Glutamatergic neuron (in vitro differentiated cells): ENCODE results near the gene CDK15. TPM values are rescaled to one million over a fixed set of nuclear protein-coding genes. Genes with fewer than 3 reads are reported as not detected.

ENCODE experiments used
- DNase-seq: peaks from one replicate; pipeline ENCODE4 v3.0.0; 2022
- H3K27ac Mint-ChIP-seq: one replicate; pipeline ENCODE4 v1.8.0; 2020; ENCODE audit warnings: mild to moderate bottlenecking, mixed read lengths, inconsistent platforms; ENCODE audit not compliant: unreplicated experiment
- H3K27me3 Mint-ChIP-seq: one replicate; pipeline ENCODE4 v1.8.0; 2020; ENCODE audit warnings: mild to moderate bottlenecking, moderate library complexity, mixed read lengths, inconsistent platforms; ENCODE audit not compliant: unreplicated experiment
- H3K36me3 Mint-ChIP-seq: one replicate; pipeline ENCODE4 v1.8.0; 2020; ENCODE audit warnings: mild to moderate bottlenecking, mixed read lengths, inconsistent platforms; ENCODE audit not compliant: unreplicated experiment
- H3K4me1 Mint-ChIP-seq: one replicate; pipeline ENCODE4 v1.8.0; 2020; ENCODE audit warnings: mild to moderate bottlenecking, low read depth, mixed read lengths, inconsistent platforms; ENCODE audit not compliant: unreplicated experiment
- H3K4me3 Mint-ChIP-seq: one replicate; pipeline ENCODE4 v1.8.0; 2020; ENCODE audit warnings: mild to moderate bottlenecking, mixed read lengths, inconsistent platforms; ENCODE audit not compliant: unreplicated experiment
- H3K9me3 Mint-ChIP-seq: one replicate; pipeline ENCODE4 v1.8.0; 2020; ENCODE audit warnings: mild to moderate bottlenecking, moderate library complexity, mixed read lengths, inconsistent platforms; ENCODE audit not compliant: unreplicated experiment
- total RNA-seq: library from RNA; stranded (reverse); fragmentation: NEBNext Ultra II Directional; extraction: Animal tissue kit (Norgen Biotek cat#: 25700); gene quantifications from one replicate; pipeline ENCODE4 v1.2.1, GENCODE V29; 2021; ENCODE audit not compliant: unreplicated experiment
- TF ChIP-seq, protein P1 (sequence below): fragments of 200-600 bp; sonication (generic); IDR thresholded peaks from one replicate; pipeline ENCODE4 v1.5.0; 2021; ENCODE audit not compliant: partially characterized antibody, unreplicated experiment

Gene CDK15
- total RNA-seq, 1 donor from 2014 or later: 0.61 TPM

DNA sequence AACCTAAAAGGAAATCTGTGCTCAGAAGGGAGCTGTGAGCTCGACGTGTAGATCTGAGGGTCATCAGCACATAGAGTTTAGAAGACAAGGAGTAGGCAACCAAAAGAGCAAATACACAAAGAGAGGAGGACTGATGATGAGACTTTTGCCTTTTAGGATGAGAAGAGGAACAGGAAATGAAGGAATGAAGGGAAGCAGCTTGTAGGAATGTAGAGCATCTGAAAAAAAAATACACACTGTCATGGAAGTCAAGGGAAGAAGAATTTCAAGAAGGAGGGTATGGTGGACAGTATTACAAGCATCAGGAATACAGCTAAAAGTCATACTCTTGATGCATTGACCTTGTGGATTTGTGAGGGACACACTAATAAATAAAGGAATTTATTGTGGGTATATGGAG, 21.9 kb downstream of the CDK15 start:
- Mint-ChIP-seq H3K4me3 (no peak overlapping the region), H3K4me1 (peaks cover 4% of the 10 kb centered on the region), H3K36me3 (peaks cover 4% of the 10 kb centered on the region), H3K27me3 (no peaks in the 10 kb centered on the region), H3K27ac (no peak overlapping the region), H3K9me3 (no peaks in the 10 kb centered on the region)
- TF ChIP-seq, protein P1, sequence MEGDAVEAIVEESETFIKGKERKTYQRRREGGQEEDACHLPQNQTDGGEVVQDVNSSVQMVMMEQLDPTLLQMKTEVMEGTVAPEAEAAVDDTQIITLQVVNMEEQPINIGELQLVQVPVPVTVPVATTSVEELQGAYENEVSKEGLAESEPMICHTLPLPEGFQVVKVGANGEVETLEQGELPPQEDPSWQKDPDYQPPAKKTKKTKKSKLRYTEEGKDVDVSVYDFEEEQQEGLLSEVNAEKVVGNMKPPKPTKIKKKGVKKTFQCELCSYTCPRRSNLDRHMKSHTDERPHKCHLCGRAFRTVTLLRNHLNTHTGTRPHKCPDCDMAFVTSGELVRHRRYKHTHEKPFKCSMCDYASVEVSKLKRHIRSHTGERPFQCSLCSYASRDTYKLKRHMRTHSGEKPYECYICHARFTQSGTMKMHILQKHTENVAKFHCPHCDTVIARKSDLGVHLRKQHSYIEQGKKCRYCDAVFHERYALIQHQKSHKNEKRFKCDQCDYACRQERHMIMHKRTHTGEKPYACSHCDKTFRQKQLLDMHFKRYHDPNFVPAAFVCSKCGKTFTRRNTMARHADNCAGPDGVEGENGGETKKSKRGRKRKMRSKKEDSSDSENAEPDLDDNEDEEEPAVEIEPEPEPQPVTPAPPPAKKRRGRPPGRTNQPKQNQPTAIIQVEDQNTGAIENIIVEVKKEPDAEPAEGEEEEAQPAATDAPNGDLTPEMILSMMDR: no peak
- no peak for DNase-seq

DNA sequence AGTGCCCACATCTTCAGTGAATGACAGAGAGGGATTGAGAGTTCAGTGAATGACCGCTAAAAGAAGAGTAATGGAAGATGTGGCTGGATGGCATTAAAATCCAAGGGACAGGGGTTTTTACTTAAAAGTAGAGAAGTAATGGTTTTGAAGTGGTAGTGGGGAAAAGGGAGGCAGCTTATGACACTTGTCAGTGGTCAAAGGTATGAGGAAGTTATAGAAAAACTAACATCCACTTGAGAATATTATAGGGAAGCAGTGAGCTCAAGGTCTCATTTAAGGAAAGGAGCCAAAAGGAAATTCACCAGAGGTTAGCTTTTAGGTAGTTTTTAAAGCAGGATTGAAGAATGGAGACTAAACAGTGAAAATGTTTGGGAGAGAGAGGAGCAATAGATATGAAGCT, 24.3 kb downstream of the CDK15 start:
- no peaks in the 10 kb centered on the region for H3K27me3 Mint-ChIP-seq
- no peaks in the 10 kb centered on the region for H3K9me3 Mint-ChIP-seq
- peaks cover 4% of the 10 kb centered on the region for H3K36me3 Mint-ChIP-seq
- TF ChIP-seq, protein P1: no peak
- no peak for DNase-seq
- no peak overlapping the region for H3K27ac Mint-ChIP-seq
- no peak overlapping the region for H3K4me3 Mint-ChIP-seq
- no peaks in the 10 kb centered on the region for H3K4me1 Mint-ChIP-seq

DNA sequence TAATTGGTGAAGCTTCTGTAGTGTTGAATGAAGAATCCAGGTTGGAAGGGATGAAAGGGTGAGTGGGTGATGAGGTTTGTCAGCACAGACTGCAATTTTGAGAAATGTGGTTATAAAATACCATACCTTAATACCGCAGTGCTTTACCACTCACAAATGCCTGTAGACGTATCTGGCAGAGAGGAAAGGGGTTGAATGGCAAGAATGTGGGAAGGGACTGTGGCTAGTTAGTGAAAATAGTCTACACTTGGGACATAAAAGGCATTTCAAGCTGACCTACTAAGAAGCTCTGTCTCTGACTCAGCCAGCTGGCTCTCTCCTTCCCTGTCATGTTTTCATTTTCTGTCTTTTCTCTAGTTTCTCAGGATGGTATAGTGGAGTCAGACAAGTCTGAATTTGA, 25.1 kb downstream of the CDK15 start:
- TF ChIP-seq, protein P1: no peak
- DNase-seq: no peak
- Mint-ChIP-seq H3K9me3 (no peaks in the 10 kb centered on the region), H3K4me3 (no peak overlapping the region), H3K27me3 (peaks cover under 1% of the 10 kb centered on the region), H3K36me3 (peaks cover 4% of the 10 kb centered on the region), H3K4me1 (no peaks in the 10 kb centered on the region), H3K27ac (no peak overlapping the region)

DNA sequence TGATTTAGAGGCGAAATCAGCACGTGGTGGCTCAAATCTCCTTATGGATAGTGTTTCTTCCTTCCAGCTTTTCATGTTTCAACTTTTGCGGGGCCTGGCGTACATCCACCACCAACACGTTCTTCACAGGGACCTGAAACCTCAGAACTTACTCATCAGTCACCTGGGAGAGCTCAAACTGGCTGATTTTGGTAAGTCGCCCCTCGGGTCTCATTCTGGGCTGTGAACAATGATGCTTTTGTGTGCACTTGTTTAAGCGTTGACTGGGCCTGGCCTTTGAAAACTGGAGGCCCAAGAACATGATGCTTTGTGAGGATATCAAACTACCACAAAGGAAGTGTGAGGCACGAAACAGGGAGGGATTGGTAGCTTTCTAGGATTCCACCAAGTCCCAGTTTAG, 27.4 kb downstream of the CDK15 start:
- Mint-ChIP-seq H3K9me3 (no peaks in the 10 kb centered on the region), H3K36me3 (peaks cover 4% of the 10 kb centered on the region), H3K27me3 (peaks cover 1% of the 10 kb centered on the region), H3K4me1 (no peaks in the 10 kb centered on the region), H3K27ac (no peak overlapping the region), H3K4me3 (no peak overlapping the region)
- DNase-seq: no peak
- TF ChIP-seq, protein P1: no peak

DNA sequence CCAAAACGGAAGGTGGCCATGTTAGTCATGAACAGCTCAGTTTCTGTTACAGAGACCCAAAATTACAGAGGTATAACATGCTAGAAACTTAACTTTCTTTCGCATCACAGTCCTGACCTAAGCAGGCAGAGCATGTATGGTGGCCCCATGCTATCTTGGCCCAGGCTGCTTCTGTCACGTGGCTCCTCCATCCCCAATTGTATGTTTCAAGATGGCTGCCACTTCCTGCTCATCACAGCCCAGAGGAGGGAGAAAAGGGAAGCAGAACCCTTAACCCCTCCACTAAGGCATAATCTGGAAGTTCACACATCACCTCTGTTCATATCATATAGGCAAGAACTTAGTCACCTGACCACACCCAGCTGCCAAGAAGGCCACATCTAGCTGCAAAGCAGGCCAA, 28.7 kb downstream of the CDK15 start:
- no peaks in the 10 kb centered on the region for H3K9me3 Mint-ChIP-seq
- no peaks in the 10 kb centered on the region for H3K4me1 Mint-ChIP-seq
- H3K27ac Mint-ChIP-seq: no peak overlapping the region
- no peak overlapping the region for H3K4me3 Mint-ChIP-seq
- no peaks in the 10 kb centered on the region for H3K36me3 Mint-ChIP-seq
- peaks cover 1% of the 10 kb centered on the region for H3K27me3 Mint-ChIP-seq
- no peak for DNase-seq
- TF ChIP-seq, protein P1: no peak
